GM21723 (cell line): ENCODE measurements around the gene MYO3B.
"Not testable (repeated sequence)": the region's sequence is repeated elsewhere in the genome, so short reads cannot be mapped to it uniquely, and the experiment has no call there.

Source experiments
- ATAC-seq: cut with Tn5 transposase; IDR thresholded peaks from one replicate; pipeline ENCODE4 v1.9.1; 2021; ENCODE audit warnings: mild to moderate bottlenecking, moderate library complexity; ENCODE audit not compliant: unreplicated experiment

MYO3B gene

GRCh38 chr2:170660409-170660808 lies 482.5 kb downstream of the MYO3B start:
- ATAC-seq = no peak

- no peak for ATAC-seq
Observed at GRCh38 chr2:170665743-170666142, 487.8 kb downstream of the MYO3B start.

GRCh38 chr2:170669909-170670308 lies 492.0 kb downstream of the MYO3B start:
- ATAC-seq = no peak

GRCh38 chr2:170670651-170671050 lies 492.7 kb downstream of the MYO3B start:
- ATAC-seq = no peak

- ATAC-seq = no peak
Observed at GRCh38 chr2:170671079-170671478, 493.1 kb downstream of the MYO3B start.

- not testable (repeated sequence) for ATAC-seq
Observed at GRCh38 chr2:170674282-170674681, 496.3 kb downstream of the MYO3B start.

GRCh38 chr2:170675701-170676100 lies 497.8 kb downstream of the MYO3B start:
- ATAC-seq = no peak

GRCh38 chr2:170679607-170680079 lies 501.7 kb downstream of the MYO3B start:
- no peak for ATAC-seq

- ATAC-seq = peak; percentile 95
Observed at GRCh38 chr2:170680172-170680941, 502.4 kb downstream of the MYO3B start.

GRCh38 chr2:170681311-170681710 lies 503.4 kb downstream of the MYO3B start:
- no peak for ATAC-seq

- no peak for ATAC-seq
Observed at GRCh38 chr2:170685591-170685990, 507.6 kb downstream of the MYO3B start.

GRCh38 chr2:170689481-170689880 lies 511.5 kb downstream of the MYO3B start:
- ATAC-seq = no peak

- no peak for ATAC-seq
Observed at GRCh38 chr2:170690640-170691039, 512.7 kb downstream of the MYO3B start.

GRCh38 chr2:170694316-170694715 lies 516.4 kb downstream of the MYO3B start:
- ATAC-seq = no peak

- no peak for ATAC-seq
Observed at GRCh38 chr2:170695521-170696410, 517.8 kb downstream of the MYO3B start.

GRCh38 chr2:170696948-170697347 lies 519.0 kb downstream of the MYO3B start:
- no peak for ATAC-seq

- ATAC-seq = no peak
Observed at GRCh38 chr2:170701011-170701410, 523.1 kb downstream of the MYO3B start.

GRCh38 chr2:170703776-170704476 lies 526.0 kb downstream of the MYO3B start:
- ATAC-seq = no peak
